ENCODE measurements around the gene KIF16B. TPM values are rescaled to one million over a fixed set of nuclear protein-coding genes. Genes with fewer than 3 reads are reported as not detected.

Gene KIF16B
- total and polyA plus RNA-seq, 8 donors, result 5.0 to 59.8 (median 24.2) TPM

- no peaks in the 10 kb centered on the region for H3K36me3 ChIP-seq
- no peak for TF ChIP-seq POLR2AphosphoS5 (IDR thresholded peaks at IDR 0.05)
- no peak for TF ChIP-seq CTCF (IDR thresholded peaks at IDR 0.05)
- TF ChIP-seq POLR2A (IDR thresholded peaks at IDR 0.05), result no peak
- TF ChIP-seq EP300 (IDR thresholded peaks at IDR 0.05), result no peak
- WGBS, 5 donors, result 89 to 94% (median 91%) methylated on average over 8 of the region's 8 CpGs
- H3K9me3 ChIP-seq, result no peaks in the 10 kb centered on the region
- DNase-seq, result no peak
- no peaks in the 10 kb centered on the region for H3K4me1 ChIP-seq
- H3K4me3 ChIP-seq, result no peak overlapping the region
- H3K27ac ChIP-seq, result no peak overlapping the region
- H3K27me3 ChIP-seq, result no peaks in the 10 kb centered on the region
- intact Hi-C loops (cut with DNase I; ENCODE audit: low total_unique reads), result no loop called here
Observed at GRCh38 chr20:16222859-16223411, 350.3 kb downstream of the KIF16B start.

Other genes with a start within 250 kb of the KIF16B start
- 10 to 100 TPM in 2 of 5 donors, 1 to 10 TPM in 2, not detected in 1; 2.6 to 49.6 (median 11.6) TPM for gene SNRPB2, start 156.6 kb upstream of the KIF16B start, total RNA-seq
- 10 to 100 TPM; 44.4 to 67.4 (median 47.6) TPM for gene SNRPB2, start 156.6 kb upstream of the KIF16B start, polyA plus RNA-seq
- not detected for gene OTOR, start 174.9 kb upstream of the KIF16B start, total RNA-seq
- not detected for gene OTOR, start 174.9 kb upstream of the KIF16B start, polyA plus RNA-seq

All from stomach (tissue), 9 donors.